AG09319 (cell line): ENCODE data around the gene SCUBE1.

Experiments used
- DNase-seq: peaks from one replicate; pipeline ENCODE4 v3.0.0-alpha.2; 2010; ENCODE audit warnings: low read depth; ENCODE audit errors: extremely low read depth
- CTCF ChIP-seq: IDR thresholded peaks from 2 replicates; pipeline ENCODE4 v1.5.1; 2011; ENCODE audit warnings: low read depth, mild to moderate bottlenecking, inconsistent platforms, low read length, moderate library complexity

SCUBE1 gene

DNA sequence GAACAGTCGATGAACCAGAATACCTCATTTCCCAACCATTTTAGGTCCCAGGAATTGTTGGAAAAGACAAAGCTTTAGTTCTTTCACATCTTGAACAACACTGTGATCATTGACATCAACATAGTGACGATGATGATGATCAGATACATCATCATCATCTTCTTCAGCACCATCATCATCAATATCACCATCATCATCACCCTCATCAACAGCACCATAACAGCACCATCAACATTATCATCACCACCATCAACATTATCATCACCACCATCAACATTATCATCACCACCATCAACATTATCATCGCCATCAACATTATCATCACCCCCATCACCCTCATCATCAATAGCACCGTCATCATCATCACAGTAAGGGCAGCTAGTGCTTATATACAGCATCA lies 8.8 kb downstream of the SCUBE1 start:
- TF ChIP-seq CTCF, result no peak
- DNase-seq, result no peak

- TF ChIP-seq CTCF, result no peak
- DNase-seq, result no peak
These were observed 9.2 kb downstream of the SCUBE1 start for GRCh38 chr22:43333978-43334377.

DNA sequence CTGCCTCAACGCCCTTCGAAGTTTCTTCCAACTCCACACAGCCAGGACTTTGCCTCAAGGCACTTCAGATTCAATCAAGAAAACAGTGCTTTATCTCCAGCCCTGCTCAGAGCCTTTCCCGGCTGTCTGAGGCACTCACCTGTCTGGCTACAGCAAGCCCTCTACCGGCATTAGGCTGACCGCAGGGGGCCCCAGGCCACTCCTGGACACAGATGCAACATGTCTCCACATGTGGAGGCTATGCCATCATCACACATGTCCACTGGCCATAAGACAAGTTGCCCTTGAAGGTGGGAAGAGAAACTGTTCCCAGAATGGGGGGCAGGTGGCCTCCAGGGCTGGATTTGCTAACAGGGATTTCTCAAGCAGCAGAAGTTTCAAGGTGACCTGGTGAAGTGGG lies 10.0 kb downstream of the SCUBE1 start:
- no peak for TF ChIP-seq CTCF
- no peak for DNase-seq

DNA sequence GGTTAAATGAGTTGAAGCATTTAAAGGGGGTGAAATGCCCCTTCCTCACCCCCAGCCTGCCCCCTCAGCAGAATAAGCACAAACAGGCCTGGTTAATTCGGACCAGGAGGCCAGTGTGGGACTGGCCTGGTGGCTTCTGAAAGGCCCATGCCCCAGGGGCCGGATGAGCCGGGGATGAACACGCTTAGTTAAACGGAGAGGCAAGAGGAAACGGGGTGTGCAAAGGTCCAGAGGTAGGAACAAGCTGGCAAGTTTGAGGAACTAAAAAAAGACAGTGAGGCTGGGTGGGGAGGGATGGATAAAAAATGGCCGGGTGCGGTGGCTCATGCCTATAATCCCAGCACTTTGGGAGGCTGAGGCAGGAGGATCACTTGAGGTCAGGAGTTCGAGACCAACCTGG lies 11.5 kb downstream of the SCUBE1 start:
- TF ChIP-seq CTCF, result no peak
- DNase-seq, result no peak

GRCh38 chr22:43331069-43331451 lies 12.1 kb downstream of the SCUBE1 start:
- no peak for TF ChIP-seq CTCF
- DNase-seq, result no peak

GRCh38 chr22:43330178-43331068 lies 12.7 kb downstream of the SCUBE1 start:
- no peak for TF ChIP-seq CTCF
- DNase-seq, result no peak

DNA sequence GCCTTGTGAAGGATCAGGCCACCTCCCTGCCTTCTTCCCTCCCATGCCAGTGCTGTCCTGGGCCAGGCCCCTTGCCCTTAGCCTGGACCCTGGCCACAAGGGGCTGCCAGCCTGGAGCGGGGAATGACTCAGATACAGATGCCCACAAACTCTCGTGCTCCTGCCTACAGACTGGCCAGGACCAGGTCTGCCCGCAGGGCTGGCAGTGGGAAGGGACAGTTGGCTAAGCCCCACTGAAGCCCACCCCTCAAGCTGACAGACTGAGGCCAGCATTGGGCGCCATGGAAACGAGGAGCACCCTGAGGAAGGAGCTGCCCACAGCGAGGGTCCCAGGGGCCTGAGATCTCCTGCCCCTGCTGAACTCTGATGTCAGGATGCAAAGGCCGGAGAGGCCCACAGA lies 14.1 kb downstream of the SCUBE1 start:
- no peak for TF ChIP-seq CTCF

More for the DNA sequence above, 14.1 kb downstream of the SCUBE1 start:
- DNase-seq, result no peak
